ENCODE results near the gene ARID4B.
"Not testable (repeated sequence)": the region's sequence is repeated elsewhere in the genome, so short reads cannot be mapped to it uniquely, and the experiment has no call there.

ARID4B gene

DNA sequence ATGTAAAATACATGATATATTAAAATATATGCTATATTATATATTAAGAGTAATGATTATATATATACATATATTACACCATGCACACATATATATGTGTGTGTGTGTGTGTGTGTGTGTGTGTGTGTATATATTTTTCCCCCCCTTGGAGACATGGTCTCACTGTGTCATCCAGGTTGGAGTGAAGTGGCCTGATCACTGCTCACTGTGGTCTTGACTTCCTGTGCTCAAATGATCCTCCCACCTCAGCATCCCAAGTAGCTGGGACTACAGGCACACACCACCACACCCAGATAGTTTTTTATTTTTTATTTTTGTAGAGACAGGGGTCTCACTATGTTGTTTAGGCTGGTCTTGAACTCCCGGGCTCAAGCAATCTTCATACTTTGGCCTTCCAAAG lies 112.5 kb downstream of the ARID4B start:
- DNase-seq (ENCODE audit: low read depth), result no peak
- no peak overlapping the region for H3K4me3 ChIP-seq (ENCODE audit: control insufficient read depth, low read depth, low read length)
- TF ChIP-seq, protein P1, sequence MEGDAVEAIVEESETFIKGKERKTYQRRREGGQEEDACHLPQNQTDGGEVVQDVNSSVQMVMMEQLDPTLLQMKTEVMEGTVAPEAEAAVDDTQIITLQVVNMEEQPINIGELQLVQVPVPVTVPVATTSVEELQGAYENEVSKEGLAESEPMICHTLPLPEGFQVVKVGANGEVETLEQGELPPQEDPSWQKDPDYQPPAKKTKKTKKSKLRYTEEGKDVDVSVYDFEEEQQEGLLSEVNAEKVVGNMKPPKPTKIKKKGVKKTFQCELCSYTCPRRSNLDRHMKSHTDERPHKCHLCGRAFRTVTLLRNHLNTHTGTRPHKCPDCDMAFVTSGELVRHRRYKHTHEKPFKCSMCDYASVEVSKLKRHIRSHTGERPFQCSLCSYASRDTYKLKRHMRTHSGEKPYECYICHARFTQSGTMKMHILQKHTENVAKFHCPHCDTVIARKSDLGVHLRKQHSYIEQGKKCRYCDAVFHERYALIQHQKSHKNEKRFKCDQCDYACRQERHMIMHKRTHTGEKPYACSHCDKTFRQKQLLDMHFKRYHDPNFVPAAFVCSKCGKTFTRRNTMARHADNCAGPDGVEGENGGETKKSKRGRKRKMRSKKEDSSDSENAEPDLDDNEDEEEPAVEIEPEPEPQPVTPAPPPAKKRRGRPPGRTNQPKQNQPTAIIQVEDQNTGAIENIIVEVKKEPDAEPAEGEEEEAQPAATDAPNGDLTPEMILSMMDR (IDR thresholded peaks at IDR 0.05; ENCODE audit: control insufficient read depth, insufficient read depth, low read depth, low read length, missing control alignments), result no peak

DNA sequence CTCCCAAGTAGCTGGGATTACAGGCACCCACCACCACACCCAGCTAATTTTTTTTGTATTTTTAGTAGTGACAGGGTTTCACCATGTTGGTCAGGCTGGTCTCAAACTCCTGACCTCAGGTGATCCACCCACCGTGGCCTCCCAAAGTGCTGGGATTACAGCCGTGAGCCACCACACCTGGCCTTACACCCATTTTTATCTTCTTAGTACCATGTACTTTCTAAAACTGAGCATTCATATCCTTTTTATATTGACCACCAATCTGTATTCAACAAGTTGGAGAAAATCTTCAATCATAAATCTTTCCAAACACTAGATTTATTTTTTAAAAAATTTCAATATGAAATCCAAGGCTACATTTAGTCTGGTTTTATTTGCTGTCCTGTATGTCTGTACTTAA lies 113.0 kb downstream of the ARID4B start:
- not testable (repeated sequence) for H3K4me3 ChIP-seq (ENCODE audit: control insufficient read depth, low read depth, low read length); DNase-seq (ENCODE audit: low read depth)

DNA sequence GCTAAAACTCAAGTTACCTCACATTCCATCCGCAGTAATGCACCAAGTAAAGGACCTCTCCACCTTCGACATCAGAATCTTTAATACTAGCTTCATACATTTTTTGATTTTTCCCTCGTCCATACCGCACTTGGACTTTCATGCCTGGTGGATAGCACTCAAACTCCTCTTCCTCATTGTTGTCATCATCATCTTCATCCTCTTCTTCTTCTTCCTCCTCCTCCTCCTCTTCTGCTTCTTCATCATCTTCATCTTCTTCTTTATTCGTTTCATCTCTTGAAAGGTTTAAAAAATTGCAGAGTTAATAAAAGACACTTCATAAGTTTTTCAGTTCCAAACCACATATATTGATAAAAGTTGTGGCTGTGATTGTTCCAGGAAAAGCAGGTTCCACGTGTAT lies 114.2 kb downstream of the ARID4B start:
- DNase-seq (ENCODE audit: low read depth), result no peak
- TF ChIP-seq, protein P1 (IDR thresholded peaks at IDR 0.05; ENCODE audit: control insufficient read depth, insufficient read depth, low read depth, low read length, missing control alignments), result no peak
- no peak overlapping the region for H3K4me3 ChIP-seq (ENCODE audit: control insufficient read depth, low read depth, low read length)

DNA sequence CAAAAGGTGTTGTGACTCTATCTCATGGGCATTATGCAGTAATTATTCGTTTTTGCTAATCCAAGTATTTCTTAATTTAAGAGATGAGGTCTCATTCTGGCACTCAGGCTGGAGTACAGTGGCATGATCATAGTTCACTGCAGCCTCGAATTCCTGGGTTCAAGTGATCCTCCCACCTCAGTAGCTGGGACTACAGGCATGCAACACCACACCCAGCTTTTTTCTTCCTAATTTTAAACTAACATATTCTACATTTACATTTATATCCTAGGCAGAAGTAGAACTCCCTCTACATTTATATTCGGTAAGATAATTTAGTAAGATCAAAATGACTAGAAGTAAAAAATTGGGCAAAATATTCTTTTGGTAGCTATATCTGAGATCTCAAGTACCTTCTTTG lies 116.5 kb downstream of the ARID4B start:
- TF ChIP-seq, protein P1 (IDR thresholded peaks at IDR 0.05; ENCODE audit: control insufficient read depth, insufficient read depth, low read depth, low read length, missing control alignments), result no peak
- H3K4me3 ChIP-seq (ENCODE audit: control insufficient read depth, low read depth, low read length), result no peak overlapping the region

DNA sequence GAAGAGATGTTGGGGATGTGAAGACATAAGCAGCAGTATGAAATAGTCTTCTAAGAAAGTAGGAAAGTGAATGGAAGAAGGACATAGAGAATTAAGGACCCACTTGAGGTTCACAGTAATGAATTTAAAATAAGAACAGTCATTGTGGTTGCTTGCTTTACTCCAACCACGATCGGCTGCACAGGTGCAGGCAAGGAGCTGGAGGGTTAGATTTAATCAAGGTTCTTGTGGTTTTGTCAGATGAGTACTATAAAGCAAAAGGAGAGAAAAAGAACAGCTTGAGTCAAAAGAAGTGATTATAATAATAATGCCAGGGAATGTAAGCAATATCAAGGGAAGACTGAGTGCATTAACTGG lies 120.8 kb downstream of the ARID4B start:
- DNase-seq (ENCODE audit: low read depth), result no peak
- TF ChIP-seq, protein P1 (IDR thresholded peaks at IDR 0.05; ENCODE audit: control insufficient read depth, insufficient read depth, low read depth, low read length, missing control alignments), result no peak
- no peak overlapping the region for H3K4me3 ChIP-seq (ENCODE audit: control insufficient read depth, low read depth, low read length)

More for the DNA sequence above, 116.5 kb downstream of the ARID4B start:
- no peak for DNase-seq (ENCODE audit: low read depth)

DNA sequence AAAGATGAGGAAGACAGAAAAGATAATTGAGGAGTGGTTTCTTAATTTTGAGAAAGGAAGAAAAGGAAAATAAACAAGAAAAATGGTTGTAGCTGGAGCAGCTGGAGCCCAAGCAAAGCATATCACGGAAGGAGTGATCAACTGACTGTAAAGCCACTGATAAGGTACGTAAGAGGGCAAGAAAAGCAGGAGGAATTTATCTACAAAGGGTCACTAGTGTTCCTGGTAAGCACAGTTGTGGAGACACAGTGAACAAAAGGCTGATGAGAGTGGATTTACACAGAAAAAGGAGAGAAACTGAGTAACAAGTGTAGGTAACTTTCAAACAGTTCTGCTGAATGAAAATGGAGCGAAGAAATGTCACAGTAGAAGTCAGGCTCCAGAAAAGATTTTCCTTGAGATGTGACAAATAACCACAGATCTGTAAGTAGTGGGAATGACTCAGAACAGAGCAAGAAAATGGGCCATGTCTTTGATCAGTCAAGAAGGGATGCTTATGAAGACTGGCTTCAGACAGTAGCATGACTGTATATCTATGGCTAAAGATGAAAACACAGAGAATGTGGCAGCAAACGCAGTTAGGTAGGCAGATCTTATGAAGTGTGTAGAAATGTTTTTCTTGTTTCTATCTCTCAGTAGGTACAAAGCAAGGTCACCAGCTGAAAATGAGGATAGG lies 121.3 kb downstream of the ARID4B start:
- no peak overlapping the region for H3K4me3 ChIP-seq (ENCODE audit: control insufficient read depth, low read depth, low read length)
- TF ChIP-seq, protein P1 (IDR thresholded peaks at IDR 0.05; ENCODE audit: control insufficient read depth, insufficient read depth, low read depth, low read length, missing control alignments), result no peak
- no peak for DNase-seq (ENCODE audit: low read depth)

DNA sequence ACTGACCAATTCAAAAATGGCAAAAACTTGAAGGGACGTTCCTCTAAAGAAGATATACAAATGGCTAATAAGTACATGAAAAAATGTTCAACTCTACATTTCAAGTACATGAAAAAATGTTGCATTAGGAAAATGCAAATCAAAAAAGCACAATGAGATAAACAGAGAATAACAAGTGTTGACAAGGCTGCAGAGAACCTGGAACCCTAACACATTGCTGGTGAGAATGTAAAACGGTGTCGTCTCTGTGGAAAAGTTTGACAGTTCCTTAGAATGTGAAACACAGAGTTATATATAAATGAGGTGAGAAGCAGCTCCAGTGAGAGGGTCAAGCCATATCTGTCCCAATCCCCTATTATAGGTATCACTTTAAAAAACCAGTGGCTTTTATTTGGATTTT lies 122.3 kb downstream of the ARID4B start:
- TF ChIP-seq, protein P1 (IDR thresholded peaks at IDR 0.05; ENCODE audit: control insufficient read depth, insufficient read depth, low read depth, low read length, missing control alignments), result no peak
- H3K4me3 ChIP-seq (ENCODE audit: control insufficient read depth, low read depth, low read length), result no peak overlapping the region
- no peak for DNase-seq (ENCODE audit: low read depth)
